HCT116 (cell line): Measurements from ENCODE around the gene MS4A15. TPM values are rescaled to one million over a fixed set of nuclear protein-coding genes. Genes with fewer than 3 reads are reported as not detected.

Experiments used
- ATAC-seq: fragments of 200-7000 bp; cut with Tn5 transposase; 2 replicates; pipeline ENCODE4 v1.9.1; 2020; ENCODE audit warnings: mild to moderate bottlenecking, moderate library complexity
- BruUV-seq: library from RNA; stranded (reverse); fragments of 400-500 nt; replicated peaks from 2 replicates; lab custom pipeline; 2021; lab: Mats Ljungman, UMichigan
- CTCF ChIA-PET: fragments of 300-600 bp; sonication (Branson Sonifier 250); formaldehyde crosslinking; loops from one replicate; lab custom pipeline; 2021; ENCODE audit warnings: antibody characterized with exemption; lab: Charles Lee
- POLR2A ChIA-PET: fragments of 300-600, 350-600 bp; sonication (Branson Sonifier 250); formaldehyde crosslinking; loops from one replicate; lab custom pipeline; 2021; ENCODE audit warnings: antibody characterized with exemption; lab: Charles Lee
- RAD21 ChIA-PET, 2 experiments: fragments of 300-600 bp; sonication (Branson Sonifier 250); formaldehyde crosslinking; loops; one replicate each; lab custom pipeline; 2023; ENCODE audit warnings: low total read pairs in 2 of 2; ENCODE audit not compliant: uncharacterized antibody in 2 of 2, unreplicated experiment in 2 of 2, low non-redundant PET in 1 of 2; lab: Charles Lee
- DNase-seq: peaks from one replicate; pipeline ENCODE4 v3.0.0-alpha.2; 2010; ENCODE audit warnings: low read depth, low spot score
- H2AFZ ChIP-seq: fragments of 200-600 bp; shearing (Covaris generic), sonication (generic); 2 replicates; pipeline ENCODE4 v1.6.1; 2017; ENCODE audit warnings: low read depth, mixed run types, mixed read lengths, antibody characterized with exemption, low read length; ENCODE audit not compliant: poor library complexity, severe bottlenecking
- H3K27ac ChIP-seq: 2 replicates; pipeline ENCODE4 v1.5.1; 2012; ENCODE audit warnings: low read depth, low read length
- H3K27me3 ChIP-seq: fragments of 200-600 bp; sonication (generic); 2 replicates; pipeline ENCODE4 v1.6.1; 2016; ENCODE audit warnings: mixed run types, low read length, mixed read lengths; ENCODE audit not compliant: insufficient read depth
- H3K36me3 ChIP-seq, 2 experiments: fragments of 200-500 bp in 1 of 2; fragments of 200-600 bp in 1 of 2; sonication (Bioruptor generic) in 1 of 2; sonication (generic) in 1 of 2; 2 replicates each; pipeline versions ENCODE4 v1.5.1 to v1.6.1; 2014 to 2016; ENCODE audit warnings: low read length in 2 of 2, inconsistent platforms in 1 of 2, mixed read lengths in 1 of 2, mixed run types in 1 of 2; ENCODE audit not compliant: insufficient read depth in 2 of 2, control insufficient read depth in 1 of 2
- H3K4me1 ChIP-seq, 2 experiments: fragments of 200-600 bp in 1 of 2; sonication (generic) in 1 of 2; 2 replicates each; pipeline versions ENCODE4 v1.5.1 to v1.6.1; 2012 to 2017; ENCODE audit warnings: low read length in 2 of 2, inconsistent platforms in 1 of 2, mild to moderate bottlenecking in 1 of 2, mixed read lengths in 1 of 2, mixed run types in 1 of 2, moderate library complexity in 1 of 2; ENCODE audit not compliant: insufficient read depth in 2 of 2, control insufficient read depth in 1 of 2
- H3K4me2 ChIP-seq: fragments of 200-600 bp; sonication (generic); 2 replicates; pipeline ENCODE4 v1.6.1; 2017; ENCODE audit warnings: mixed run types, low read length, mixed read lengths
- H3K4me3 ChIP-seq, 2 experiments: fragments of 200-600 bp in 1 of 2; sonication (generic) in 1 of 2; replicated peaks in 1 of 2; 2 replicates each; pipeline ENCODE4 v1.5.1; 2011 to 2016; ENCODE audit warnings: low read length in 2 of 2, control low read depth in 1 of 2, low read depth in 1 of 2, mild to moderate bottlenecking in 1 of 2, mixed read lengths in 1 of 2, mixed run types in 1 of 2
- H3K79me2 ChIP-seq: fragments of 200-600 bp; sonication (generic); 2 replicates; pipeline ENCODE4 v1.6.1; 2017; ENCODE audit warnings: mild to moderate bottlenecking, mixed run types, low read length, moderate library complexity, mixed read lengths; ENCODE audit not compliant: insufficient read depth
- H3K9ac ChIP-seq: fragments of 200-600 bp; sonication (generic); 2 replicates; pipeline ENCODE4 v1.6.1; 2016; ENCODE audit warnings: low read length, mixed read lengths
- H3K9me2 ChIP-seq: fragments of 200-600 bp; sonication (generic), shearing (Covaris generic); 2 replicates; pipeline ENCODE4 v1.6.1; 2017; ENCODE audit warnings: mixed run types, mild to moderate bottlenecking, moderate library complexity; ENCODE audit not compliant: insufficient read depth
- H3K9me3 ChIP-seq, 2 experiments: fragments of 200-500 bp in 1 of 2; fragments of 200-600 bp in 1 of 2; sonication (Bioruptor generic) in 1 of 2; sonication (generic) in 1 of 2; 2 replicates each; pipeline ENCODE4 v1.6.1; 2014 to 2017; ENCODE audit warnings: low read length in 2 of 2, mixed read lengths in 2 of 2, inconsistent platforms in 1 of 2, low read depth in 1 of 2, mild to moderate bottlenecking in 1 of 2, mixed run types in 1 of 2, moderate library complexity in 1 of 2; ENCODE audit not compliant: control insufficient read depth in 1 of 2, insufficient read depth in 1 of 2
- H4K20me1 ChIP-seq: fragments of 200-600 bp; sonication (generic), shearing (Covaris generic); 2 replicates; pipeline ENCODE4 v1.6.1; 2017; ENCODE audit warnings: mixed run types, mild to moderate bottlenecking, moderate library complexity; ENCODE audit not compliant: insufficient read depth
- CBX3 ChIP-seq: IDR thresholded peaks from 2 replicates; pipeline ENCODE4 v1.6.1; 2012; ENCODE audit warnings: low read depth
- CEBPB ChIP-seq: IDR thresholded peaks from 2 replicates; pipeline ENCODE4 v1.6.1; 2012; ENCODE audit warnings: low read depth
- ELF1 ChIP-seq: IDR thresholded peaks from 2 replicates; pipeline ENCODE4 v1.6.1; 2012; ENCODE audit warnings: low read depth, borderline replicate concordance
- EZH2 ChIP-seq: fragments of 200-600 bp; sonication (generic); IDR thresholded peaks from 2 replicates; pipeline ENCODE4 v1.6.1; 2017; ENCODE audit warnings: antibody characterized with exemption, mixed run types
- EZH2phosphoT487 ChIP-seq: fragments of 200-600 bp; IDR thresholded peaks from 2 replicates; pipeline ENCODE4 v1.6.1; 2018; ENCODE audit warnings: antibody characterized with exemption, borderline replicate concordance
- FOSL1 ChIP-seq: IDR thresholded peaks from 2 replicates; pipeline ENCODE4 v1.6.1; 2012; ENCODE audit warnings: low read depth
- JUND ChIP-seq: IDR thresholded peaks from 2 replicates; pipeline ENCODE4 v1.6.1; 2012
- RAD21 ChIP-seq: IDR thresholded peaks from 2 replicates; pipeline ENCODE4 v1.6.1; 2012; ENCODE audit warnings: low read depth, mild to moderate bottlenecking
- SIN3A ChIP-seq: IDR thresholded peaks from 2 replicates; pipeline ENCODE4 v1.6.1; 2012; ENCODE audit warnings: low read depth
- SP1 ChIP-seq: IDR thresholded peaks from 2 replicates; pipeline ENCODE4 v1.6.1; 2012; ENCODE audit warnings: low read depth
- TCF7L2 ChIP-seq: IDR thresholded peaks from 2 replicates; pipeline ENCODE4 v1.7.0; 2011; ENCODE audit warnings: borderline replicate concordance, inconsistent platforms; ENCODE audit not compliant: insufficient read depth, insufficient read length; ENCODE audit errors: extremely low read depth
- ZFX ChIP-seq: fragments of 450-650 bp; IDR thresholded peaks from 2 replicates; pipeline ENCODE4 v1.6.1; 2017
- ZNF274 ChIP-seq: fragments of 200-500 bp; sonication (Bioruptor generic); IDR thresholded peaks from 2 replicates; pipeline ENCODE4 v1.6.1; 2014; ENCODE audit warnings: mild to moderate bottlenecking, low read depth, low read length, inconsistent platforms
- intact Hi-C: fragments of 100-400 bp; cut with micrococcal nuclease; formaldehyde crosslinking; loops from 2 replicates; pipeline ENCODE4 v1.10.0; 2022
- total RNA-seq: library from RNA; stranded (reverse); gene quantifications from one replicate; pipeline ENCODE4 v1.2.1, GENCODE V29; 2021; ENCODE audit not compliant: unreplicated experiment
- TF ChIP-seq, protein P1 (sequence below): IDR thresholded peaks from 2 replicates; pipeline ENCODE4 v1.6.1; 2012
- TF ChIP-seq, protein P2 (sequence below), 3 experiments: fragments of 200-600 bp in 1 of 3; sonication (generic) in 1 of 3; IDR thresholded peaks in 2 of 3; conservative IDR thresholded peaks in 1 of 3; 2 replicates each; pipeline ENCODE4 v1.5.1; 2012 to 2017; ENCODE audit warnings: low read depth in 2 of 3, low read length in 2 of 3, antibody characterized with exemption in 1 of 3, borderline replicate concordance in 1 of 3, control low read depth in 1 of 3, mild to moderate bottlenecking in 1 of 3, mixed read lengths in 1 of 3, mixed run types in 1 of 3, moderate library complexity in 1 of 3; ENCODE audit not compliant: insufficient read depth in 1 of 3

The MS4A15 gene
- total RNA-seq, 1 experiment from 2014 or later = 1.5 TPM

DNA sequence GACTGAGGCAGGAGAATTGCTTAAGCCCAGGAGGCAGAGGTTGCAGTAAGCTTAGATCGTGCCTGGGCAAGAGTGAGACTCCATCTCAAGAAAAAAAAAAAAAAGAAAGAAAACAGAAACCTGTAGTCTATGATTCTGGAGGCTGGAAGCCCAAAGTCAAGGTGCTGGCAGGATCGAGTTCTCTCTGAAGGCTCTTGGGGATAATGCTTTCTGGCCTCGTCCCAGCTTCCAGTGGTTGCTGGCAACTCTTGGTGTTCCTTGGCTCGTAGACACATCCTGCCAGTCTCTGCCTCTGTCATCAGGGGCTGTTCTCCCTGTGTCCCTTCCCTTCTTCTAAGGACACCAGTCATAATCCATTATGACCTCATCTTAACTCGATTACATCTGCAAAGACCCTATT is 68.5 kb downstream of the MS4A15 start:
- RAD21 ChIA-PET = no interaction called here
- H2AFZ ChIP-seq = no peak overlapping the region
- H3K4me3 ChIP-seq = no peak overlapping the region
- H4K20me1 ChIP-seq = no peaks in the 10 kb centered on the region
- POLR2A ChIA-PET = no interaction called here
- no peaks in the 10 kb centered on the region for H3K4me1 ChIP-seq
- H3K27me3 ChIP-seq = no peaks in the 10 kb centered on the region
- no peaks in the 10 kb centered on the region for H3K9me2 ChIP-seq
- CTCF ChIA-PET = no interaction called here
- H3K27ac ChIP-seq = no peak overlapping the region
- no peak overlapping the region for H3K9ac ChIP-seq
- no peaks in the 10 kb centered on the region for H3K79me2 ChIP-seq
- no peak overlapping the region for H3K4me2 ChIP-seq
- TF ChIP-seq, protein P1, sequence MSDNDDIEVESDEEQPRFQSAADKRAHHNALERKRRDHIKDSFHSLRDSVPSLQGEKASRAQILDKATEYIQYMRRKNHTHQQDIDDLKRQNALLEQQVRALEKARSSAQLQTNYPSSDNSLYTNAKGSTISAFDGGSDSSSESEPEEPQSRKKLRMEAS = no peak
- TF ChIP-seq ELF1 = no peak
- TF ChIP-seq ZFX = no peak
- no peak for TF ChIP-seq RAD21
- TF ChIP-seq FOSL1 = no peak
- TF ChIP-seq, protein P2, sequence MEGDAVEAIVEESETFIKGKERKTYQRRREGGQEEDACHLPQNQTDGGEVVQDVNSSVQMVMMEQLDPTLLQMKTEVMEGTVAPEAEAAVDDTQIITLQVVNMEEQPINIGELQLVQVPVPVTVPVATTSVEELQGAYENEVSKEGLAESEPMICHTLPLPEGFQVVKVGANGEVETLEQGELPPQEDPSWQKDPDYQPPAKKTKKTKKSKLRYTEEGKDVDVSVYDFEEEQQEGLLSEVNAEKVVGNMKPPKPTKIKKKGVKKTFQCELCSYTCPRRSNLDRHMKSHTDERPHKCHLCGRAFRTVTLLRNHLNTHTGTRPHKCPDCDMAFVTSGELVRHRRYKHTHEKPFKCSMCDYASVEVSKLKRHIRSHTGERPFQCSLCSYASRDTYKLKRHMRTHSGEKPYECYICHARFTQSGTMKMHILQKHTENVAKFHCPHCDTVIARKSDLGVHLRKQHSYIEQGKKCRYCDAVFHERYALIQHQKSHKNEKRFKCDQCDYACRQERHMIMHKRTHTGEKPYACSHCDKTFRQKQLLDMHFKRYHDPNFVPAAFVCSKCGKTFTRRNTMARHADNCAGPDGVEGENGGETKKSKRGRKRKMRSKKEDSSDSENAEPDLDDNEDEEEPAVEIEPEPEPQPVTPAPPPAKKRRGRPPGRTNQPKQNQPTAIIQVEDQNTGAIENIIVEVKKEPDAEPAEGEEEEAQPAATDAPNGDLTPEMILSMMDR (IDR thresholded peaks at IDR 0.05 in 2 of 3, conservative IDR thresholded peaks at IDR 0.05 in 1 of 3; ENCODE audit: borderline replicate concordance in 1 of 3, insufficient read depth in 1 of 3, low read depth in 2 of 3, low read length in 2 of 3) = no peak
- TF ChIP-seq SP1 = no peak
- TF ChIP-seq ZNF274 = no peak
- no peak for TF ChIP-seq SIN3A
- TF ChIP-seq EZH2 = no peak
- TF ChIP-seq JUND = no peak
- TF ChIP-seq CEBPB = no peak
- TF ChIP-seq TCF7L2 = no peak
- no peak for TF ChIP-seq EZH2phosphoT487
- no peak for TF ChIP-seq CBX3
- DNase-seq (no peak), ATAC-seq (no peak)
- H3K9me3 ChIP-seq = no peaks in the 10 kb centered on the region
- BruUV-seq = no TSS peak
- intact Hi-C loops = no loop called here
- H3K36me3 ChIP-seq = no peaks in the 10 kb centered on the region
